GM21737 (cell line): ENCODE data around the gene SAT2.

Experiments used
- ATAC-seq: cut with Tn5 transposase; IDR thresholded peaks from one replicate; pipeline ENCODE4 v1.9.1; 2021; ENCODE audit warnings: mild to moderate bottlenecking, moderate library complexity; ENCODE audit not compliant: unreplicated experiment

The SAT2 gene

GRCh38 chr17:7576432-7576937 lies 51.1 kb downstream of the SAT2 start:
- ATAC-seq: no peak
